SK-N-MC (cell line): Measurements from ENCODE around the gene ANXA3.

Source experiments
- EZH2 ChIP-seq: fragments of 200-600 bp; sonication (generic); IDR thresholded peaks from one replicate; pipeline ENCODE4 v1.6.1; 2017; ENCODE audit warnings: antibody characterized with exemption
- FOXP2 ChIP-seq: optimal IDR thresholded peaks from 2 replicates; pipeline ENCODE3; 2011; ENCODE audit warnings: mild to moderate bottlenecking, moderate library complexity; ENCODE audit not compliant: insufficient read depth; ENCODE audit errors: extremely low read length, control extremely low read depth
- POLR2AphosphoS5 ChIP-seq: IDR thresholded peaks from 2 replicates; pipeline ENCODE4 v1.6.1; 2012; ENCODE audit warnings: mild to moderate bottlenecking, low read depth, low read length, borderline replicate concordance

DNA sequence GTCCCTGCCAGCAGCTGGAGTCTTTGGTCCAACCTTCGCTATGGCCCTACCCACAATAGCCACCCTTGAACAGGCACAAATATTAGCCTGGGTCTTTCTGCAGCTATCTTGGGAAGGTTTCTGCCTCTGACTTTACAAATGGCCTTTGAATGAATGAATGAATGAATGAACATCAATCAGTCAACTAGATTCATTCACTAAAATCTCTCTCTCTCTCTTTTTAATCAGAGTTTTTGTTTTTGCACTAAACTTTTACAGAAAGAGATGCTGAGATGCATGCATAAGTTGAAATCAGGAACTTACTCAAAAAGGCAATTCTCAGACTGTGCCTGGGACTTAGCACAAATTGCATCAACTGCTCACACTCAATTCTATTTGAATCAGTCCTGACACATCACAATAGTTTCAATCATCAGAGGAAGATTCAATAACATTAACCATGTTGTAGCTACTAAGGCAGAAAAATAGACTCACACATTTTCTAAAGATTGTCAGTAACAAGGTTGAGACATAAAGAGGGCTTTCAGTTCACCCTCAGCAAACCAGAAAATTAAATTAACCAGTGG lies 55.0 kb downstream of the ANXA3 start:
- TF ChIP-seq EZH2 = no peak
- no peak for TF ChIP-seq POLR2AphosphoS5
- TF ChIP-seq FOXP2 = no peak
